HepG2 (cell line): ENCODE measurements around the gene LRIG1. TPM values are rescaled to one million over a fixed set of nuclear protein-coding genes. Genes with fewer than 3 reads are reported as not detected.

Experiments used
- ATAC-seq: fragments of 200-7000 bp; cut with Tn5 transposase; 3 replicates; pipeline ENCODE4 v1.9.1; 2020; ENCODE audit warnings: mild to moderate bottlenecking, moderate library complexity
- BruUV-seq: library from RNA; stranded (reverse); fragments of 400-500 nt; replicated peaks from 2 replicates; lab custom pipeline; 2021; lab: Mats Ljungman, UMichigan
- CTCF ChIA-PET: fragments of 300-600 bp; formaldehyde crosslinking; extraction: SDS; loops from one replicate; lab custom pipeline; 2021; ENCODE audit warnings: low total read pairs, inconsistent platforms, low intra/inter-chr PET ratio; lab: Yijun Ruan, JAX
- POLR2A ChIA-PET: fragments of 350-600 bp; sonication (Branson Sonifier 250); formaldehyde crosslinking; loops from one replicate; lab custom pipeline; 2020; ENCODE audit warnings: antibody characterized with exemption, inconsistent platforms; lab: Yijun Ruan, JAX
- DNase-seq: peaks from one replicate; pipeline ENCODE4 v3.0.0-alpha.2; 2015; ENCODE audit warnings: low spot score
- FAIRE-seq: peaks from 3 replicates; lab custom pipeline; 2011; peaks lifted over from hg19 to GRCh38; lab: Jason Lieb, UNC
- H2AFZ ChIP-seq: one replicate; pipeline ENCODE4 v1.6.1; 2011; ENCODE audit warnings: low read length, inconsistent platforms
- H3K27ac ChIP-seq: fragments of 300-600 bp; 3 replicates; pipeline ENCODE4 v1.8.0; 2011; ENCODE audit warnings: mixed run types, mild to moderate bottlenecking, mixed read lengths, low read length, inconsistent platforms; ENCODE audit not compliant: insufficient read depth; ENCODE audit errors: extremely low read length
- H3K27me3 ChIP-seq, 2 experiments: fragments of 200-600 bp in 1 of 2; 2 replicates in 1 of 2; 3 replicates in 1 of 2; pipeline versions ENCODE4 v1.6.0 to v1.8.0; 2011; ENCODE audit warnings: low read length in 2 of 2, mild to moderate bottlenecking in 2 of 2, moderate library complexity in 2 of 2, inconsistent platforms in 1 of 2; ENCODE audit not compliant: insufficient read depth in 2 of 2, control insufficient read depth in 1 of 2
- H3K36me3 ChIP-seq, 2 experiments: fragments of 200-600 bp in 1 of 2; replicated peaks in 1 of 2; 2 replicates in 1 of 2; 3 replicates in 1 of 2; pipeline versions ENCODE4 v1.5.1 to v1.8.0; 2011; ENCODE audit warnings: low read length in 2 of 2, inconsistent platforms in 1 of 2; ENCODE audit not compliant: insufficient read depth in 2 of 2, control insufficient read depth in 1 of 2
- H3K4me1 ChIP-seq: 2 replicates; pipeline ENCODE4 v1.5.1; 2012; ENCODE audit warnings: low read length, inconsistent platforms; ENCODE audit not compliant: insufficient read depth
- H3K4me2 ChIP-seq: 2 replicates; pipeline ENCODE4 v1.6.0; 2011; ENCODE audit warnings: low read depth, low read length, inconsistent platforms
- H3K4me3 ChIP-seq, 3 experiments: fragments of 200-600 bp in 1 of 3; sonication (generic), shearing (Covaris generic) in 1 of 3; replicated peaks in 1 of 3; 2 replicates each; pipeline ENCODE4 v1.5.1; 2011 to 2016; ENCODE audit warnings: low read length in 3 of 3, inconsistent platforms in 2 of 3, low read depth in 2 of 3, mild to moderate bottlenecking in 2 of 3, control low read depth in 1 of 3, mixed read lengths in 1 of 3; ENCODE audit not compliant: insufficient read depth in 1 of 3
- H3K79me2 ChIP-seq: one replicate; pipeline ENCODE4 v1.6.1; 2011; ENCODE audit warnings: low read length, inconsistent platforms; ENCODE audit not compliant: insufficient read depth
- H3K9ac ChIP-seq: 2 replicates; pipeline ENCODE4 v1.6.0; 2011; ENCODE audit warnings: mild to moderate bottlenecking, low read depth, low read length, inconsistent platforms; ENCODE audit not compliant: insufficient read depth
- H3K9me3 ChIP-seq: 2 replicates; pipeline ENCODE4 v1.5.1; 2012; ENCODE audit warnings: mild to moderate bottlenecking, low read length
- H4K20me1 ChIP-seq: 2 replicates; pipeline ENCODE4 v1.6.0; 2011; ENCODE audit warnings: inconsistent platforms, mild to moderate bottlenecking, low read length, moderate library complexity; ENCODE audit not compliant: insufficient read depth
- HMGA1 ChIP-seq: sonication (generic); formaldehyde crosslinking; conservative IDR thresholded peaks from 2 replicates; pipeline ENCODE4 v1.4.0; 2020; ENCODE audit warnings: missing genetic modification reagents
- NR2C2 ChIP-seq: sonication (generic); formaldehyde crosslinking; IDR thresholded peaks from 2 replicates; pipeline ENCODE4 v1.4.0; 2020; ENCODE audit warnings: missing genetic modification reagents, mild to moderate bottlenecking, moderate library complexity, borderline replicate concordance
- ONECUT2 ChIP-seq: sonication (generic); formaldehyde crosslinking; IDR thresholded peaks from 2 replicates; pipeline ENCODE4 v1.4.0; 2020; ENCODE audit warnings: missing genetic modification reagents
- SP2 ChIP-seq: sonication (generic); formaldehyde crosslinking; IDR thresholded peaks from 2 replicates; pipeline ENCODE4 v1.5.1; 2020; ENCODE audit warnings: mild to moderate bottlenecking, missing genetic modification reagents
- SRSF9 ChIP-seq: fragments of 200-400 bp; formaldehyde crosslinking; IDR thresholded peaks from 2 replicates; pipeline ENCODE4 v1.6.1; 2018; ENCODE audit warnings: borderline replicate concordance, mild to moderate bottlenecking, low read depth, low read length; ENCODE audit not compliant: insufficient read depth, poor library complexity, severe bottlenecking
- SRY ChIP-seq: sonication (generic); formaldehyde crosslinking; IDR thresholded peaks from 2 replicates; pipeline ENCODE4 v1.8.0; 2022; ENCODE audit warnings: mild to moderate bottlenecking, missing genetic modification reagents
- ZFP62 ChIP-seq: sonication (generic); formaldehyde crosslinking; IDR thresholded peaks from 2 replicates; pipeline ENCODE4 v1.4.0; 2020; ENCODE audit warnings: missing genetic modification reagents
- ZSCAN30 ChIP-seq: sonication (generic); formaldehyde crosslinking; IDR thresholded peaks from 2 replicates; pipeline ENCODE4 v1.5.0; 2020; ENCODE audit warnings: mild to moderate bottlenecking, missing genetic modification reagents
- WGBS: methylation state at CpG from one replicate; pipeline ENCODE4 v1.1.6; 2017; ENCODE audit warnings: low lambda C conversion rate; 5-methylcytosine and 5-hydroxymethylcytosine counted together
- in situ Hi-C: cut with HindIII; loops from 2 replicates; pipeline ENCODE4 v1.10.0; 2017; ENCODE audit warnings: low pct_unique_long_range_greater_than_20kb; ENCODE audit not compliant: extremely low pct_ligation_motif_present
- intact Hi-C: fragments of 100-400 bp; cut with micrococcal nuclease; formaldehyde crosslinking; loops from one replicate; pipeline ENCODE4 v1.10.0; 2022; ENCODE audit not compliant: unreplicated experiment
- polyA plus RNA-seq, 8 experiments: library from polyadenylated mRNA; depleted of rRNA in 3 of 8; stranded (reverse) in 7 of 8; unstranded in 1 of 8; fragments of >200 nt; fragmentation: Illumina TruSeq in 4 of 8; extraction: Trizol in 4 of 8; gene quantifications; 2 replicates each; pipeline versions ENCODE4 v1.2.1 to v1.2.3, GENCODE V29; 2011 to 2016; ENCODE audit warnings: low read depth in 4 of 8, missing spikeins in 1 of 8, mixed read lengths in 1 of 8; ENCODE audit not compliant: insufficient read depth in 1 of 8
- total RNA-seq, 5 experiments: library from RNA; depleted of rRNA; stranded (reverse); fragments of >200 nt; fragmentation: Illumina TruSeq; extraction: Trizol; gene quantifications; 2 replicates each; pipeline ENCODE4 v1.2.3, GENCODE V29; 2016; ENCODE audit warnings: low read depth in 1 of 5
- TF ChIP-seq, protein P1 (sequence below): sonication (generic); formaldehyde crosslinking; IDR thresholded peaks from 2 replicates; pipeline ENCODE4 v1.5.1; 2020; ENCODE audit warnings: mild to moderate bottlenecking, missing genetic modification reagents, borderline replicate concordance
- TF ChIP-seq, protein P2 (sequence below): sonication (generic); formaldehyde crosslinking; conservative IDR thresholded peaks from 2 replicates; pipeline ENCODE4 v1.8.0; 2022; ENCODE audit warnings: mild to moderate bottlenecking, moderate library complexity, missing genetic modification reagents

LRIG1 gene
- total and polyA plus RNA-seq, 2 of the 13 experiments (the other 11 are each of a cell fraction or from before 2014, with no cell fraction given): 17.8 to 24.8 TPM

DNA sequence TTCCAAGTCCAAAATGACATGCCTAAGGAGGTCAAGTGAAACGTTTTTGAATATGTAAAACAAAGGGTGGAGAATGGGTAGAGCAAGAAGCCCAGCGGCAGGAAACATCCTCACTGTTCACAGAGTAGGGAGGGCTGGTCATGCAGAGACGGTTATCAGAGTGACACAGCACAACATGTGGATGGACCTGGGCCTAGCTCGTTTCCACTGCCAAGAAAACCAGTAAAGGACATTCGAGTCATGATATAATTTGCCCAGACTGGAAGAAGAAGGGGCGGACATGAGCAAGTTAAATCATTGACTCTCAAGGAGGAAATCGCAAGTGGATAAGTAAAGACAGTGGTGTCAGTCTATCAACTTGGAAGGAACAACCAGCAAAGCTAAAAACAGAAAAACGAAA lies 89.3 kb downstream of the LRIG1 start:
- WGBS: 86% methylated on average over 8 of the region's 8 CpGs
- intact Hi-C loops: no loop called here
- no peak overlapping the region for H3K4me2 ChIP-seq
- peaks cover 9% of the 10 kb centered on the region for H3K4me1 ChIP-seq
- H3K27me3 ChIP-seq: no peaks in the 10 kb centered on the region
- no peaks in the 10 kb centered on the region for H3K79me2 ChIP-seq
- H2AFZ ChIP-seq: no peak overlapping the region
- no peak for DNase-seq
- TF ChIP-seq SRY (CRISPR knock-in tag) (no peak), SRSF9 (no peak), HMGA1 (CRISPR knock-in tag) (no peak), SP2 (CRISPR knock-in tag) (no peak), NR2C2 (no peak), ZSCAN30 (CRISPR knock-in tag) (no peak), ONECUT2 (CRISPR knock-in tag) (no peak), ZFP62 (CRISPR knock-in tag) (no peak)
- TF ChIP-seq, protein P1, sequence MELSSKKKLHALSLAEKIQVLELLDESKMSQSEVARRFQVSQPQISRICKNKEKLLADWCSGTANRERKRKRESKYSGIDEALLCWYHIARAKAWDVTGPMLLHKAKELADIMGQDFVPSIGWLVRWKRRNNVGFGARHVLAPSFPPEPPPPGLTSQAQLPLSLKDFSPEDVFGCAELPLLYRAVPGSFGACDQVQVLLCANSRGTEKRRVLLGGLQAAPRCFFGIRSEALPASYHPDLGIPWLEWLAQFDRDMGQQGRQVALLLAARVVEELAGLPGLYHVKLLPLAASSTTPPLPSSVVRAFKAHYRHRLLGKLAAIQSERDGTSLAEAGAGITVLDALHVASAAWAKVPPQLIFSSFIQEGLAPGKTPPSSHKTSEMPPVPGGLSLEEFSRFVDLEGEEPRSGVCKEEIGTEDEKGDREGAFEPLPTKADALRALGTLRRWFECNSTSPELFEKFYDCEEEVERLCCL (CRISPR knock-in tag): no peak
- TF ChIP-seq, protein P2, sequence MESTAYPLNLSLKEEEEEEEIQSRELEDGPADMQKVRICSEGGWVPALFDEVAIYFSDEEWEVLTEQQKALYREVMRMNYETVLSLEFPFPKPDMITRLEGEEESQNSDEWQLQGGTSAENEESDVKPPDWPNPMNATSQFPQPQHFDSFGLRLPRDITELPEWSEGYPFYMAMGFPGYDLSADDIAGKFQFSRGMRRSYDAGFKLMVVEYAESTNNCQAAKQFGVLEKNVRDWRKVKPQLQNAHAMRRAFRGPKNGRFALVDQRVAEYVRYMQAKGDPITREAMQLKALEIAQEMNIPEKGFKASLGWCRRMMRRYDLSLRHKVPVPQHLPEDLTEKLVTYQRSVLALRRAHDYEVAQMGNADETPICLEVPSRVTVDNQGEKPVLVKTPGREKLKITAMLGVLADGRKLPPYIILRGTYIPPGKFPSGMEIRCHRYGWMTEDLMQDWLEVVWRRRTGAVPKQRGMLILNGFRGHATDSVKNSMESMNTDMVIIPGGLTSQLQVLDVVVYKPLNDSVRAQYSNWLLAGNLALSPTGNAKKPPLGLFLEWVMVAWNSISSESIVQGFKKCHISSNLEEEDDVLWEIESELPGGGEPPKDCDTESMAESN (CRISPR knock-in tag): no peak
- in situ Hi-C loops: no loop called here
- FAIRE-seq: no peak
- H3K36me3 ChIP-seq: peaks cover 39 to 69% of the 10 kb centered on the region in 2 experiments
- no peak overlapping the region for H3K27ac ChIP-seq
- BruUV-seq: no TSS peak
- H3K4me3 ChIP-seq: no peak overlapping the region
- CTCF ChIA-PET: no interaction called here
- no peaks in the 10 kb centered on the region for H4K20me1 ChIP-seq
- no peak overlapping the region for H3K9ac ChIP-seq
- POLR2A ChIA-PET: no interaction called here
- no peak for ATAC-seq
- no peaks in the 10 kb centered on the region for H3K9me3 ChIP-seq
